GM18907 (cell line): Measurements from ENCODE around the gene CHRDL1.
A peak's percentile ranks its signal among the peaks of the same experiment; 100 is the strongest.

Experiments
- ATAC-seq: cut with Tn5 transposase; IDR thresholded peaks from one replicate; pipeline ENCODE4 v1.9.1; 2021; ENCODE audit warnings: mild to moderate bottlenecking, moderate library complexity; ENCODE audit not compliant: unreplicated experiment

The CHRDL1 gene

DNA sequence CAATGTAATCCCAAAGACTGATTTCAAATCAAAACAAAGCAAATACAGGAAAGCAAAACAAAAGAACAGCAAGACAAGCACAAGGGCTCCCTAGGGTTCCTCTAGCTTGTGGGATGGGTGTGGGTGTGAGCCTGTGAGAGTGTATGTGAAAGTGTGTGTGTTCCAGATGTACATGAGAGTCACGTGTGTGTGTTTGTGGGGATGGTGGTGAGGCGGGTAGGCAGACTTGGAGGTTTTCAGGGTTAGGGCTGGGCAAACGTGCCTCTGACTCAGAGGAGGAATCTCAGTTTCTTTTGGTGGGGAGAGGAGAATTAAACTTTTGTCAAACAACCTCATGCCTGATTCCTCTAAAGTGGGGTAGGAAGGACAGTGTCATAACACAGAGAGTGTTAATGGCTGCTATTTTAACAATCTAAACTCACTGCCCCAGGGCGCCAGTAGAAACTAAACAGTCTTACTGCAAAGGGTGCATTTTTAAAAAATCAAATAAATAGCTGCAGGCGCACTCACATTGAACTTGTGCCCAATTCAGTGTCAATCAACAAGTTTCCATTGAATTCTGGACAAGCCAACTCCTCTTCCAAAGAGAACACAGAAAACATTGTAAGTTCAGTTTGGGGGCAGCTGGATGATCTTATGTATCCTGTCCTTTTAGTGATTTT is 51.8 kb downstream of the CHRDL1 start:
- ATAC-seq, result no peak

DNA sequence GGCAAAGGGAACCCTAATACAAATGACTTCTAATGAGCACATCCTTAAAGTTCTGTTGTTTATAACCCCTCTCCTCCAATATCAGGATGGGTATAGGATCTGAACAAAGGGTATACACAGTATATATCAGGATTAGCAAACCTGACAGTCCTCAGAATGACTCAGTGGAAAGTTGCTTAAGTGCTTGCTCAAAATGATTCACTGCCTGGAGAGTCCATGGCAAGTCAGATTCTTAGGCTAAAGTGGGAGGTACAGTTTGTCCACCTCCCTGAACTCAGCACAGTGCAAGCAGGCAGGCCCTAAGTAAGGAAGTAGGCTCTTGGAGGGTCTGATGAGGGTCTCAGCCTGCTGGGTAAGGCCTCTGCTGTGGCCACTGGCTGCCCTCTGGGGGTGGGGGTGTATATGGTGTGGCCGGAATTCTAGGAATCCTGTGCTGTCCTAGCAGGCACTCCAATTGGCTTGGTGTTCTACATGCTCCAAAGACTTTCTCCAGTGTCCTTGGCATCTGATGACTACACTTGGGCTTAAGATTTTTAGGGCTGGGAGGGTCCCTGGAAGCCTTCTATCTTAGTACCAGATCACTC is 54.3 kb downstream of the CHRDL1 start:
- ATAC-seq, result no peak

DNA sequence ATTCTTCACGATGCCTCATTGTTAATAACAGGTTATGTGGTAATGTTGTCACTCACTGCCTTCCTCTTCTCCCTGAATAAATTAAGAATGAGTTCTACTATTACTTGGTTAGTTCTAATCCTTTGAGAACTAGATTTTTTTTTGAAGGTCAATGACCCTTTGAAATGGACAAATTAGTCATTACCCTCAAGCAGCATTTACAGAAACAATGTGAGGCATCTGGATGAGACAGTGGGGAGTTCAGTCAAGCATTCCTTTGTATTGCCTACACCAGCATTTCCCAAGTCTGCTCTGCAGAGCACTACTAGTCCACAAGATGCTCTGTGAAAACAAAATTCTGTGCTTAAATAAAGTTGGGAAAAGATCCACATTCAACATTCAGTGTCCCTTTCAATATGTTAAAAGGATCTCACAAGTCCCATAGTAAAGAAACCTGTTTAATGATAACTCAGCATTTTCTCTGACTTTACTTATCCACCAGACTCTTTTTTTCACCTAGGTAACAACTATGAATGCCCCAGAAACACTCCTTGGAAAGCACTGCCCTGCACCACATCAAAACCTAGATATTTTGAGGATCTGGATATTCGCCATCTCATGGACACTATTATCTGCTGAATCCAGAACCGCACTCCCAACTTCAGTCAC is 60.6 kb downstream of the CHRDL1 start:
- ATAC-seq, result no peak

DNA sequence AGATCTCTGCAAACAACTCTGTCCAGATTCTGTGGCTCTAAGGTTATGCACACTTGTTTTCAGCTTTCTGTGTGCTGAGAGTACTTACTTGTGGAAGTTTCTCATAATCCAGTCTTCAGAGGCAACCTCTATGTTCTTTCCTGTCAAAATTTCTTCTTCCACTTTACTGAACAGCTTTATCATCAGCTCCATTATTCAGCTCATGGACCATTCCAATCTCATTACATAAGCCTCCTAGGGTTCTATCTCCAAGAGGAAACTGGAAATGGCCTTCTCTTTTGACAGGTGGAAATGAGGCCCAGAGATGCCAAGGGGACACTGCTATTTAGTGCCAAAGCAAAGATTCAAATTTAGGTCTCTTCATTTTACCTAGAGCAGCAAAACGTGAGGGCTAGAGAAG is 61.3 kb downstream of the CHRDL1 start:
- no peak for ATAC-seq

DNA sequence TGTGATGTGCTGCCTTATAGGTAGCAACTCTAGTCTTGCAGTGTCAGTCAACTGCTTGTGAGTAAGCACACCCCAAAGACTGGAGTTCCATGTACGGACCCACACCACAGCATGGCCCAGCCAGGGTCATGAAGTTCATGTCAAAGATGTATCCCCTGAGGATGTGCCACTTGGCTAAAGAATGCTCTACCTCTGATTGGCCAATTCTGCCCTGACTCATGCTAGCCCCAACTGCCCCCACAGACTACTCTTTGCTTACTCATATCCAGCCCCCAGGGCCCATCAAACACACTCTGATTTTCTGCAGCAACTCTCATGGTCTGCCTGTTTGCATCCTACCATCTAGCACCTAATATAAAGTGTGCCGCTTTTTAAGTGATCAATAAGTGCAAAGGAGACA is 62.5 kb downstream of the CHRDL1 start:
- no peak for ATAC-seq

DNA sequence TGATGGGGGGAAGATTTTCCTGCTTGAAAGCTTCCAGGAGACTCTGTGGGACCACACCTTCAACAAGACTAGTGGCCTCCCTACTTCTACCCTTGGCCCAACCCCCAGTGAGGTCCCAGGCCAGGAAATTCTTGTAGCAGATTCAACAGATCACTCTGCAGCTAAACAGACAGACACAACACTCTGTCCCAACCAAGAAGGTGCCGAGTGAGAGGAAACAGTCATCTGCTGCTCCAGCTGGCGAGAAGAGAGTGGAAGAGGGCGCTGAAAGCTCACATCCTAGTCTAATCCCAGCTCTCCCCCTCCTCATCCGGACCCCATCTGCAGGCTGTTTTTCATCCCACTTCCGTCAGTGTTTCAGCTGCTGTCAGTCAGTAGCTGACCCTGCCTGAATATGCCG is 63.4 kb downstream of the CHRDL1 start:
- no peak for ATAC-seq

DNA sequence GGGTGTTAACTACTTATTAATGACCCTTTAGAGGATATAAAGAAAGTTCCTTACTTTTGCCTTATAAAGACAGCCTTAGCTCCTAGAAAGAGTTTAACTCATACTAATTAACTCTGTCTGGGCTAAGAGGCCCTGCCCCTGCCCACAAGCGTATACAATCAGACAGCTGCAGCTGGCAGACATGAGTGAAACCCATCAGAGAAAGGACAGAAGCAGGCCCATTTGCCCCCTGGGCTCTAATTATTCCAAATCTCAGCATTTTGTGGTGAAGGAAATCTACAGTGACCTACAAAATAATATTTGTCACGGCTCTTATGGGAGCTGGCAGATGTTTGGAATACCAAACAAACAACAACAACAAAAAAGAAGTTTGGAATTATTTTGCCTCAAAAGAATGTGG is 71.8 kb downstream of the CHRDL1 start:
- ATAC-seq, result no peak

DNA sequence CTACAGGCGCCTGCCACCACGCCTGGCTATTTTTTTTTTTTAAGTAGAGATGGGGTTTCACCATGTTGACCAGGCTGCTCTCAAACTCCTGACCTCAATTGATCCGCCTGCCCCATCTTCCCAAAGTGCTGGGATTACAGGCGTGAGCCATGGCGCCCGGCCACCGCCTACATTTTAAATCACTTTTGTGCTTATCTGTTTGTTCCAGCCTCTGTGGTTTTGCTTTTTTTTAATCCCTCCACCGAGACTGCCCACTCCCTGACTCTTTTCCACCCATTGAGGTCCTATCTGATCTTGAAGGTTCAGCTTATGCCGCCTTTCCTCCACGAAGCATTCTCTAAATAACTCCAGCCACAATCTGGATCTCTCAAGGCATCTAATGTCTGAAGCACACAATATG is 73.5 kb downstream of the CHRDL1 start:
- ATAC-seq, result no peak

DNA sequence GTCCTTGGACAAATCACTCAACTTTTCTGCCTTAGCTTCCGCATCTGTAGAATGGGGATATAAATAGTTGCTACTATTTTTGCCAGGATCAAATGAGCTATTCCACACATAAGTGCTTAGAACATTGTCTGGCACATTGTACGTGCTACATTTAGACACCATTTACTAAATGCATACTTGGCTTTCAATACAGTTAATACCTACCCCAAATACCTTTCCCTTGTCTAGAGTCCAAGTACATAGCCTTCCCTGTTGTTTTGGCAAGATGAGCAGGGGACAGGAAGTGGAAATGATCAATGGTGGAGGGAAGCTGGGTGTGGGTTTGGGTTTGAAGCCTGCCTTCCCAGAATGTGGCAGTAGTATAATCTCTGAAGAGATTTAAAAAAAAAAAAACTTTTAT is 82.0 kb downstream of the CHRDL1 start:
- ATAC-seq, result no peak

DNA sequence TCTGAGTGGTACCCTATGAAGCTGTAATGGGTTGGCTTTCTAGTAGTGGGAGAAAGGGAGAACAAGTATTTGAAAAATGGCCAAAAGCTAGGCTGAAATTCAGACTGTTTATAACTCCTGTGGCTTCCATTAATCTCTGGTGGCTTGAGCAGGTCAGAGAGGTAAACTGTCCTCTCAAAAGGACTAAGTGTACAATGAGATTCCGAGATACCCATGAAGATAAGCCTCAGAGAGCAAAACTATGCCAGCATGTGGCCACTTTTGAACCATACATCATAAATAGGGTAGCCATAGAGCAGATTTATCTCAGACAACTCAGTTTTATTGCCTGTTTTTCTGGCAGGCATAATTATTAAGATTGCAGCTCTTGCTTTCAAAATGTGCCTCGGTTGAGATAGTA is 89.2 kb downstream of the CHRDL1 start:
- ATAC-seq, result no peak

DNA sequence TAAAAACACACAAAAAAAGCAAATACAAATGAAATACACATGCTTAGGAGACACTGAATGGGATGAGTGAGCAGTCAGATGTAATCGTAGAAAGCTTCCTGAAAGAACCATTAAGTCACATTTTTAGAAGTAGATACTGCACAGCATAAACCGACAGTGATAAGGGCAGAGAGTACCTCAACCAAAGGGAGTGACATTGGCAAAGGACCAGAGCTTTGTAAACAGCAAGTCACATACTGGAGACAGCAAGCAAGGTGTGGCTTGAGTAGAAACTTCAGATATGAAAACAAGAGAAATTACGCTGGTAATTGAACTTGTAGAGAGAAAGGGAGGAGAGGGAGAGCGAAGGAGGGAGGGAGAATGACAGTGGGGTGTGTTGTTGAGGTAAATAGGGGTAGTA is 92.0 kb downstream of the CHRDL1 start:
- no peak for ATAC-seq

DNA sequence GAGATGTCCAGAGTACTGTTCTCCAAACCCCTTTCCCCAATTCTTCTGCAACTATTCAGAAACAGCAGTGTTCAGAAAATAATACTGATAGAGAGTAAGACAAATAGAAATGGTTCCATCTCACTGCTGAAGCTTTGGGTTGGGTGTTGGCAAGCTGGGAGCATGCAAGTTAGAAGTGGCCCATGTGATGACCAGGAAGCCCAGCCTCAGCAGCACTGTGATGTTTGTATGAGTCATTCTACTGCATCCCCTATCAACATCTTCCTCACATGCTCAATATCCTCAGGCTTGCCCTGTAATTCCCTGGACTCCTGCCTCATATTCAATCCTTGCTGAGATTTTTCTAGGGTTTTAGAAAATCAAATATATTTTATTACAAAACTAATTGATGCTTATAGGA is 96.5 kb downstream of the CHRDL1 start:
- ATAC-seq, result no peak

DNA sequence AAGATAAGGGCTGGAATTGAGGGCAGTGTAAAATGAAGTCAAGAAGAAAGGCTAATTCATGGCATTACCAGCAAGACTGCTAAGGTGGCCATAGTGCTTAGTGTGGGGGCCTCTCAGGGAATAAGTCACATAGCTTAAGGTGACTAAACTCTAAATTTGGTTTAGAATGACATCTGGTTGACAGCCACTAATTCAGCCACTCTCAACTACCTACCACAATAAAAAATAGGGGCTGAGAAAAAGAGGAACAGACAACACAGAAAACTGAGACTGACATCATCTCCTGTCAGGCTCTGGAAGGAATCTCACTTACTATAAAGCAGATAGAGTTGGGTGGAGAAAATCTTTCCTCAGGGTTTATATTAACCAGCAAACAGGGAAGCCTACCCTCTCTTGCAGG is 96.9 kb downstream of the CHRDL1 start:
- no peak for ATAC-seq

DNA sequence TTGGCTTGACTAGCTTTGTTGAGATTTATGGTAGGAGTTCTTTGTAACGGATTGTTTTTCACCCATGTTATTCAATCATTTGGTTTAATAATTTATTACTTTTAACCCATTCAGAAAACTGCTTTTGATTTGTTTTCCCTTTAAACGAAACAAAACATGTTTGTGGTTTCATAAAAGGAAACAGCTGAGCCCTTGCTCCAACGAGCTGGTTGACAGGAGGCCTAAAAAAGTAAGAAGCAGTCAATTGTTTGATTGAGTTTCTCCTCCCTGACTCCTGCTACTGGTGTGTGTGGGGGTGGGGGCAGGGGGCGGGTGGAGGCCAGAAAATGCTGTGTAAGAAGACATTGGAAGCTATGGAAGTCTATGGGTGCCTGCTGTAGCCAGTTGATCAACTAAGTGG is 102.8 kb downstream of the CHRDL1 start:
- no peak for ATAC-seq

DNA sequence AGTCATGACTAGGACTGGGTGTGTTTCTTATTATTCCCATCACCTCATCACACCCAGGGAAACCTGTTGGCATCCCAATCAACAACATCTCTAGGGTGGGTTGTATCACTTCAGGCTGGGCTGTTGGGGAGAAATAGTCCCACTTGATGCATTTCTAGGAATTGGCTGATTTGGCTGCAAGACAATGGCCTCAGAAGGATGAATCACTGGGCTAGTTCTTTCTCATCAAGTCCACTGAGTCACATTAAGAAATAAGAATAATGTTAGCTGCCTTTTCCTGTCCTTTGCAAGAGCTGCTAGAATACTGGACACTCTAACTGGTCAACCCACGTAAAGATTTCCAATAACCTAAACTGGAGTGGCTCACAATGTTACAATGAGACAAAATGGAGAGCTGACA is 104.2 kb downstream of the CHRDL1 start:
- no peak for ATAC-seq

DNA sequence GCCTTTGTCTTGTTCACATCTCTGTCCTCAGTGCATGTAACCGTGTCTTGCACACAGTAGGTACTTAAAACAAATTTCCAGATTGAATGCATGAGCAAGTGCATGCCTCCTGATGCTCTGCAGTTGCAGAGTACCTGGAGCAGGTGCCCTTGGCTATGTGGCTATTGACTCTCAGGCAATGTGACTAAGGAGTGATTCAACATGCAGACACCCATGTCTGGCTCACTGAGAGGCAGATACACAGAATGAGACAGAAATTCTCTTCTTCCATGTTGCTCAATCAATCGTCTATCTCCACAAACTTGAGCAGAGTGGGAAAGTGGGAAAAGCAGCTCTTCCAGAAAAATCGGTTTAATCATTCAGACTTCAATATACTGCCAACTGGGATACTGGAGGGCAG is 111.0 kb downstream of the CHRDL1 start:
- ATAC-seq, result no peak

DNA sequence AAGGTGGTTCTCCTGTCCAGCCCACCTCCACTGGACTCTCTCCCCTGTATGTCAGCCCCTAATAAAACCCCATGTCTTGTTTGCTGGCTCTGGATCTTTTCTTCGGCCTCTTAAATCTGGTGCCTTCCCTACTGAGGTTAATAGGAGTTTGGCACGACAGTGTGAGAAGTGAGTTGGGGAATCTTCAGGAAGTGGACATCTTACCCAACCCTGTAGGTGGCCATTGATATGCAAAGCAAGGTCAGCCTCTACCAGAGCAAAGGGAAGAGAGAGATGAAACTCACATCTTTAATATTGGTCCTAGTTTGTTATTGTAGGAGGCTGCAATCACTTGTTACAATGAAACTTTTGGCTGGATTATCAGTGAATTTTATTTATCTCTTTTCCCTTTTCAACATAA is 111.7 kb downstream of the CHRDL1 start:
- no peak for ATAC-seq

DNA sequence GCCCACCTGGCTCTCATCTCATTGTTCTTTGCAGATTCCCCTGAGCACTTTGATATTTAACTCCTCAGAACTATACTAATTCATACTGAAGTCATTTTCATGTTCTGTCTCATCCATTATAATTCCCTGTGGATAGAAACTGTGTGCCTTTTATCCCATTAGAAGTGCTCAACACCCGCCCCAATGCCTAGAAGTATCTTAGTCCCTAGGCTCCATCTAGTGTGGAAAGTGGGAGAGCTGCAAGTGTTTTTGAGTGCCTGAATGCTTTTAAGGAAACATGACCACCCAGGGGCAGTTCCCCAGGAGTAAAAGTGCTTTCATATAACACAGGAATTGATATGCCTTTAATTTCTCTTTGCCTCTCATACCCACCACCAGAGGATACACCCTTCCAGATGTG is 117.0 kb downstream of the CHRDL1 start:
- ATAC-seq, result no peak

DNA sequence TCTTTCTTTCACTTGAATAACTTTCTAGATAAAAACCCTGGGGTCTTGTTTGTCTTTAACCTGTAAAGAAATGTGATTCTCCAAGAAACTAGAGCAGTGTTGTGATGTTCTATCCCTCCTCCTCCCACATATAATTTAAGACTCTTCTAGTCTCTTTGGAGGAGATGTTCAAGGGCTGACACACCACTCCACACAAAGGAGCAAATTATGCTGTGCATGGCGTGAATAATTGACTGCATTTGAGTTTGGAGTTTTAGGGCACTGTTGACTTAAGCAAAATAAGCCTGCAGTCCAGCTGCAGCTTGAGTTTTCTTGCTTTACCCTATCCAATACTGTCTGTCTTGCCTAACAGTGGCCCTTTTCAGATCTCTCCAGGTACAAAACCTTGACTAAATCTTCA is 119.7 kb downstream of the CHRDL1 start:
- ATAC-seq, result no peak

DNA sequence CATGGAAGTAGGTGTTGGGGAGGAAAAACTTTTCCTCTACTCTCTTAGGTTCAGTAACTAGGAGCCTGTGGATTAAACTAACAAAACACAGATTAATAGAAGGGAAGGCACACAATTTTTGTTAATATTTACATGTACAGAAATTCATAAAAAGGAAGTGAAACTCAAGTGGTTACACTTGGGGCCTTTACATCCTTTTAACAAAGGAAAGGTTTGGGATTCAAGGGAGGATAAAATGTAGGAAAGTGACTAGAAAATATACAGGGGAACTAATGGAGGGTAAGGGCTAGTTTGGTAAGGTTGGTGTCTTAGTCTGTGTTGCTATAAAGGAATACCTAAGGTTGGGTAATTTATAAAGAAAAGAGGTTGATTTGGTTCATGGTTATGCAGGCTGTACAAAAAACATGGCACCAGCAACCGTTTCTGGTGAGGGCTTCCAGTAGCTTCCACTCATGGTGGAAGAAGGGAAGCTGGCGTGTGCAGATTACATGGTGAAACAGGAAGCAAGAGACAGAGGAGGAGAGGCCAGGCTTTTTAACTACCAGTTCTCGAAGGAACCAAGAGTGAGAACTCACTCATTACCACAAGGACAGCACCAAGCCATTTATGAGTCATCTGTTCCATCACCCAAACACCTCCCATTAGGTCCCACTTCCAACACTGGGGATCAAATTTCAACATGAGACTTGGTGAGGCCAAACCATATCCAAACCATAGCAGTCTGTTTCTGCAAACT is 124.4 kb downstream of the CHRDL1 start:
- ATAC-seq, result peak; percentile 98

DNA sequence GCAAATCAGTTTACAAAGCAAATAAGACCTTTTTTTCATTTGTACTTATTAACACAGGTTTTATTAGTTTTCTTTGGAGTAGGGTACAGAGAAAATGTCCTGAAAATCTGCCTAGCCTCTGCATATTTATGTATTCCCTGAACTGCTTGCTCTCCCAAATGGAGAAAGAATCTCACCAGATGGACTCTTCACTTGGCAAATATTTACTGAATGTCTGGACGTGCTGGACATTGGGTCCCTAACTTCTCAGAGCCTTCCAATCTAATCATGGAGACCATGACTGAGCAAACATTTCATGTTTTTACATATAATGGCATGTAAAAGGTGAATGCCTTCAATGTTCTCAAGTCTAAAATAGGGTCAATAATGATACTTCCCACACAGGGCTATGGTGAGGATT is 126.0 kb downstream of the CHRDL1 start:
- no peak for ATAC-seq

DNA sequence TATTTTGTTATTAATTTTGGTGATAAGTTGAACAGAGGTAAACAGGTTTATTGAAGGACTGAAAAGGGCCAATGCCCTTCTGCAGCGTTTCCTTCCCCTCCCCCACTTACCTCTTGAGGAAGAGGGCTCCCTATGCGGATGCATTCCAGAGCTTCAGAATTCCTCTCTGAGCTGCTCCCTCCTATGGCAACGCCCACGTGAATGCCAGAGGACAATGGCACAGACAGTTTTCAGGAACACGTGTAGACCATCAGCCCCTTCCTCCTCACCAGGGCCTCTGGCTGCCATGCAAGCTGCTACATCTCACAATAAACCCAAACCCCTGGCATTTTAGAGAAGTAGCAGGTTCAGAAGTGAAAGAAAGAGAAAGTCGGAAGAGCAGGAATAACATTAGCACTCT is 127.9 kb downstream of the CHRDL1 start:
- no peak for ATAC-seq
